K562 (cell line): ENCODE data around the gene SPCS2. TPM values are rescaled to one million over a fixed set of nuclear protein-coding genes. Genes with fewer than 3 reads are reported as not detected.

Experiments
- ARID1B ChIP-seq: fragments of 450-650 bp; IDR thresholded peaks from 2 replicates; pipeline ENCODE4 v1.6.1; 2016; ENCODE audit warnings: antibody characterized with exemption, mild to moderate bottlenecking, inconsistent platforms
- C11orf30 ChIP-seq: fragments of 450-650 bp; IDR thresholded peaks from 2 replicates; pipeline ENCODE4 v1.6.1; 2016; ENCODE audit warnings: low read depth, mild to moderate bottlenecking
- CBFA2T2 ChIP-seq: fragments of 450-650 bp; conservative IDR thresholded peaks from 2 replicates; pipeline ENCODE4 v1.6.1; 2017; ENCODE audit warnings: mild to moderate bottlenecking
- GTF2E2 ChIP-seq: fragments of 200-800 bp; sonication (Bioruptor generic); IDR thresholded peaks from 2 replicates; pipeline ENCODE4 v1.6.1; 2016; ENCODE audit warnings: missing genetic modification characterization, missing compliant biosample characterization
- JUND ChIP-seq, 2 experiments: IDR thresholded peaks; 2 replicates in 1 of 2; 3 replicates in 1 of 2; pipeline ENCODE4 v1.6.1; 2011; ENCODE audit warnings: borderline replicate concordance in 2 of 2, low read depth in 2 of 2, low read length in 2 of 2, improper control_type of control experiment in 1 of 2, missing biosample characterization in 1 of 2, missing genetic modification characterization in 1 of 2, missing genetic modification reagents in 1 of 2
- SMARCE1 ChIP-seq: fragments of 450-650 bp; IDR thresholded peaks from 2 replicates; pipeline ENCODE4 v1.7.1; 2016; ENCODE audit warnings: mild to moderate bottlenecking
- TCF7 ChIP-seq: sonication (generic); IDR thresholded peaks from 2 replicates; pipeline ENCODE4 v1.6.1; 2016; ENCODE audit warnings: antibody characterized with exemption, borderline replicate concordance
- polyA plus RNA-seq, 8 experiments: library from polyadenylated mRNA; depleted of rRNA in 4 of 8; stranded (reverse) in 5 of 8; unstranded in 3 of 8; fragments of >200 nt; fragmentation: Nextera tagmentation in 2 of 8; fragmentation: Illumina TruSeq in 1 of 8; extraction: Ambion mirVana in 2 of 8; extraction: Trizol in 1 of 8; gene quantifications; 2 replicates each; pipeline versions ENCODE4 v1.2.1 to v1.2.3, GENCODE V29; 2011 to 2014; ENCODE audit warnings: inconsistent platforms in 1 of 8, missing spikeins in 1 of 8
- total RNA-seq, 7 experiments: library from RNA; depleted of rRNA in 6 of 7; stranded (reverse); fragments of >200 nt in 6 of 7; fragmentation: Illumina TruSeq in 2 of 7; extraction: Trizol in 2 of 7; gene quantifications; 2 replicates each; pipeline versions ENCODE4 v1.2.1 to v1.2.3, GENCODE V29; 2011 to 2021; ENCODE audit warnings: low replicate concordance in 1 of 7
- TF ChIP-seq, protein P1 (sequence below), 2 experiments: fragments of 450-650 bp; formaldehyde crosslinking in 1 of 2; IDR thresholded peaks; 2 replicates each; pipeline versions ENCODE4 v1.4.0 to v1.6.1; 2014 to 2020; ENCODE audit warnings: mild to moderate bottlenecking in 2 of 2, borderline replicate concordance in 1 of 2, low read depth in 1 of 2
- TF ChIP-seq, protein P2 (sequence below), 2 experiments: fragments of 200-800 bp in 1 of 2; sonication (Bioruptor generic) in 1 of 2; sonication (generic) in 1 of 2; formaldehyde crosslinking in 1 of 2; IDR thresholded peaks in 1 of 2; conservative IDR thresholded peaks in 1 of 2; 2 replicates each; pipeline versions ENCODE4 v1.5.0 to v1.6.1; 2016 to 2020; ENCODE audit warnings: missing compliant biosample characterization in 1 of 2, missing genetic modification characterization in 1 of 2, missing genetic modification reagents in 1 of 2

Gene SPCS2
- total and polyA plus RNA-seq, 9 of the 15 experiments (the other 6 are each of a cell fraction or from before 2014, with no cell fraction given): 38.2 to 458 (median 193) TPM

DNA sequence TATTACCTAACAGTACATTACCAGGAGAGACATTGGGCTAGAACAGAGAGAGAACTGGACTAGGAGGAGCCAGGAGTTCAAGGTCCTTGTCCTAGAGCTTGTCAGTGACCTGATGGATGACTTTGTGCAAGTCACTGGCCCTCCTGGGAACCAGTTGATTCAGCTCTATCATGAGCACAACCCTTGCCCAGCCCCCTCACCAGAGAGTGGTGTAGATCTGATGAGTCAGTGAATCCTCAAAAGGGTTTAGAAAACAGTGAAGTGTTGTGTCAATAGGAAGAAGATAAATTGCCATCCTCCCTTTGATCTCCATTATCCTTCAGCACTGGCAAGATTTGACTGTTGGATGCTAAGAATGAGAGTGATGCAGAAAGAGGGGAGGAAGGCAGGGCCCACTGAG, 64.0 kb downstream of the SPCS2 start (continued):
- TF ChIP-seq ARID1B (peak; percentile 80), C11orf30 (peak; percentile 98), JUND (IDR thresholded peaks at IDR 0.05; ENCODE audit: borderline replicate concordance, low read depth, low read length) (peak; percentile 73), JUND (tag; IDR thresholded peaks at IDR 0.05; ENCODE audit: borderline replicate concordance, low read depth, low read length) (peak; percentile 71; the same call in 2 of the 3 replicates), TCF7 (peak; percentile 98), GTF2E2 (tag) (no peak), SMARCE1 (peak; percentile 47; the same call in 1 of the 2 replicates), CBFA2T2 (peak; percentile 71)
- TF ChIP-seq, protein P1, sequence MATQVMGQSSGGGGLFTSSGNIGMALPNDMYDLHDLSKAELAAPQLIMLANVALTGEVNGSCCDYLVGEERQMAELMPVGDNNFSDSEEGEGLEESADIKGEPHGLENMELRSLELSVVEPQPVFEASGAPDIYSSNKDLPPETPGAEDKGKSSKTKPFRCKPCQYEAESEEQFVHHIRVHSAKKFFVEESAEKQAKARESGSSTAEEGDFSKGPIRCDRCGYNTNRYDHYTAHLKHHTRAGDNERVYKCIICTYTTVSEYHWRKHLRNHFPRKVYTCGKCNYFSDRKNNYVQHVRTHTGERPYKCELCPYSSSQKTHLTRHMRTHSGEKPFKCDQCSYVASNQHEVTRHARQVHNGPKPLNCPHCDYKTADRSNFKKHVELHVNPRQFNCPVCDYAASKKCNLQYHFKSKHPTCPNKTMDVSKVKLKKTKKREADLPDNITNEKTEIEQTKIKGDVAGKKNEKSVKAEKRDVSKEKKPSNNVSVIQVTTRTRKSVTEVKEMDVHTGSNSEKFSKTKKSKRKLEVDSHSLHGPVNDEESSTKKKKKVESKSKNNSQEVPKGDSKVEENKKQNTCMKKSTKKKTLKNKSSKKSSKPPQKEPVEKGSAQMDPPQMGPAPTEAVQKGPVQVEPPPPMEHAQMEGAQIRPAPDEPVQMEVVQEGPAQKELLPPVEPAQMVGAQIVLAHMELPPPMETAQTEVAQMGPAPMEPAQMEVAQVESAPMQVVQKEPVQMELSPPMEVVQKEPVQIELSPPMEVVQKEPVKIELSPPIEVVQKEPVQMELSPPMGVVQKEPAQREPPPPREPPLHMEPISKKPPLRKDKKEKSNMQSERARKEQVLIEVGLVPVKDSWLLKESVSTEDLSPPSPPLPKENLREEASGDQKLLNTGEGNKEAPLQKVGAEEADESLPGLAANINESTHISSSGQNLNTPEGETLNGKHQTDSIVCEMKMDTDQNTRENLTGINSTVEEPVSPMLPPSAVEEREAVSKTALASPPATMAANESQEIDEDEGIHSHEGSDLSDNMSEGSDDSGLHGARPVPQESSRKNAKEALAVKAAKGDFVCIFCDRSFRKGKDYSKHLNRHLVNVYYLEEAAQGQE (IDR thresholded peaks at IDR 0.05; ENCODE audit: borderline replicate concordance): peak; percentile 29; the same call in 1 of the 2 replicates
- TF ChIP-seq, protein P1 (CRISPR knock-in tag; IDR thresholded peaks at IDR 0.05; ENCODE audit: low read depth): no peak
- TF ChIP-seq, protein P2, sequence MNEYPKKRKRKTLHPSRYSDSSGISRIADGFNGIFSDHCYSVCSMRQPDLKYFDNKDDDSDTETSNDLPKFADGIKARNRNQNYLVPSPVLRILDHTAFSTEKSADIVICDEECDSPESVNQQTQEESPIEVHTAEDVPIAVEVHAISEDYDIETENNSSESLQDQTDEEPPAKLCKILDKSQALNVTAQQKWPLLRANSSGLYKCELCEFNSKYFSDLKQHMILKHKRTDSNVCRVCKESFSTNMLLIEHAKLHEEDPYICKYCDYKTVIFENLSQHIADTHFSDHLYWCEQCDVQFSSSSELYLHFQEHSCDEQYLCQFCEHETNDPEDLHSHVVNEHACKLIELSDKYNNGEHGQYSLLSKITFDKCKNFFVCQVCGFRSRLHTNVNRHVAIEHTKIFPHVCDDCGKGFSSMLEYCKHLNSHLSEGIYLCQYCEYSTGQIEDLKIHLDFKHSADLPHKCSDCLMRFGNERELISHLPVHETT (CRISPR knock-in tag; conservative IDR thresholded peaks at IDR 0.05 in 1 of 2, IDR thresholded peaks at IDR 0.05 in 1 of 2): 0 out of 4 replicates have a peak, but pooled peaks of 1 of the 2 experiments have one; percentile 37
